SK-N-SH (cell line): ENCODE measurements around the gene AP2A1. TPM values are rescaled to one million over a fixed set of nuclear protein-coding genes. Genes with fewer than 3 reads are reported as not detected.

Source experiments
- CTCF ChIA-PET: fragments of 300-600, 350-600 bp; formaldehyde crosslinking; extraction: SDS; loops from one replicate; lab custom pipeline; 2021; lab: Yijun Ruan, JAX
- POLR2A ChIA-PET: fragments of 350-600 bp; sonication (Branson Sonifier 250); formaldehyde crosslinking; extraction: SDS; loops from one replicate; lab custom pipeline; 2020; ENCODE audit warnings: antibody characterized with exemption, inconsistent platforms; lab: Yijun Ruan, JAX
- DNase-seq: peaks from one replicate; pipeline ENCODE4 v3.0.0; 2012
- H2AFZ ChIP-seq: fragments of 200-600 bp; sonication (generic); 2 replicates; pipeline ENCODE4 v1.8.1; 2016; ENCODE audit warnings: antibody characterized with exemption, mild to moderate bottlenecking, low read depth
- H3F3A ChIP-seq: fragments of 200-600 bp; sonication (generic); replicated peaks from 2 replicates; pipeline ENCODE3; 2016; ENCODE audit warnings: antibody characterized with exemption, mild to moderate bottlenecking; ENCODE audit not compliant: insufficient read depth
- H3K27ac ChIP-seq, 2 experiments: fragments of 200-500 bp in 1 of 2; fragments of 200-600 bp in 1 of 2; sonication (Bioruptor generic) in 1 of 2; sonication (generic), shearing (Covaris generic) in 1 of 2; 2 replicates each; pipeline versions ENCODE4 v1.5.1 to v1.6.1; 2014 to 2016; ENCODE audit warnings: low read depth in 2 of 2, inconsistent platforms in 1 of 2, low read length in 1 of 2, mild to moderate bottlenecking in 1 of 2, mixed read lengths in 1 of 2
- H3K27me3 ChIP-seq: fragments of 200-600 bp; sonication (generic), shearing (Covaris generic); 2 replicates; pipeline ENCODE4 v1.6.1; 2016; ENCODE audit warnings: mixed run types; ENCODE audit not compliant: insufficient read depth
- H3K36me3 ChIP-seq, 2 experiments: fragments of 200-500 bp in 1 of 2; fragments of 200-600 bp in 1 of 2; sonication (Bioruptor generic) in 1 of 2; sonication (generic) in 1 of 2; replicated peaks in 1 of 2; 2 replicates each; pipeline versions ENCODE3 to v1.5.1; 2014 to 2016; ENCODE audit warnings: low read length in 1 of 2, mild to moderate bottlenecking in 1 of 2; ENCODE audit not compliant: insufficient read depth in 2 of 2, control insufficient read depth in 1 of 2
- H3K4me1 ChIP-seq, 2 experiments: fragments of 200-500 bp in 1 of 2; fragments of 200-600 bp in 1 of 2; sonication (Bioruptor generic) in 1 of 2; sonication (generic), shearing (Covaris generic) in 1 of 2; 2 replicates each; pipeline versions ENCODE4 v1.5.1 to v1.6.1; 2014 to 2016; ENCODE audit warnings: low read depth in 1 of 2, low read length in 1 of 2, mixed run types in 1 of 2; ENCODE audit not compliant: insufficient read depth in 2 of 2, control insufficient read depth in 1 of 2
- H3K4me2 ChIP-seq: fragments of 200-600 bp; sonication (generic), shearing (Covaris generic); 2 replicates; pipeline ENCODE4 v1.6.1; 2017; ENCODE audit warnings: mixed run types
- H3K4me3 ChIP-seq, 2 experiments: fragments of 200-500 bp in 1 of 2; fragments of 200-600 bp in 1 of 2; sonication (Bioruptor generic) in 1 of 2; sonication (generic), shearing (Covaris generic) in 1 of 2; 2 replicates each; pipeline versions ENCODE4 v1.5.1 to v1.8.1; 2014 to 2016; ENCODE audit warnings: low read depth in 2 of 2, inconsistent platforms in 1 of 2, low read length in 1 of 2, mild to moderate bottlenecking in 1 of 2, mixed read lengths in 1 of 2, moderate library complexity in 1 of 2
- H3K79me2 ChIP-seq: fragments of 200-600 bp; sonication (generic); 2 replicates; pipeline ENCODE4 v1.8.1; 2017; ENCODE audit warnings: mild to moderate bottlenecking; ENCODE audit not compliant: insufficient read depth
- H3K9ac ChIP-seq: fragments of 200-600 bp; sonication (generic); 2 replicates; pipeline ENCODE4 v1.6.1; 2017; ENCODE audit warnings: mixed run types
- H3K9me2 ChIP-seq: fragments of 200-600 bp; sonication (generic); 2 replicates; pipeline ENCODE4 v1.6.1; 2017; ENCODE audit warnings: mixed run types
- H3K9me3 ChIP-seq: fragments of 200-600 bp; sonication (generic); 2 replicates; pipeline ENCODE4 v1.6.1; 2017; ENCODE audit warnings: mixed run types, mild to moderate bottlenecking, moderate library complexity
- H4K20me1 ChIP-seq: fragments of 200-600 bp; sonication (generic); 2 replicates; pipeline ENCODE4 v1.6.1; 2017; ENCODE audit warnings: mild to moderate bottlenecking, mixed run types; ENCODE audit not compliant: insufficient read depth
- CHD2 ChIP-seq: fragments of 150-350 bp; IDR thresholded peaks from 2 replicates; pipeline ENCODE4 v1.6.1; 2018; ENCODE audit warnings: low read length; ENCODE audit not compliant: partially characterized antibody
- ELF1 ChIP-seq: IDR thresholded peaks from 2 replicates; pipeline ENCODE4 v1.4.0; 2012
- EP300 ChIP-seq, 2 experiments: IDR thresholded peaks; 2 replicates each; pipeline versions ENCODE4 v1.4.0 to v1.6.1; 2012; ENCODE audit warnings: borderline replicate concordance in 1 of 2, low read depth in 1 of 2, low read length in 1 of 2
- EZH2phosphoT487 ChIP-seq: fragments of 200-600 bp; sonication (generic); IDR thresholded peaks from 2 replicates; pipeline ENCODE4 v1.6.1; 2017; ENCODE audit warnings: low read depth, mixed run types, mild to moderate bottlenecking, antibody characterized with exemption, moderate library complexity, borderline replicate concordance
- FOSL2 ChIP-seq: IDR thresholded peaks from 2 replicates; pipeline ENCODE4 v1.4.0; 2012; ENCODE audit warnings: low read depth, mild to moderate bottlenecking, moderate library complexity, borderline replicate concordance
- GABPA ChIP-seq: IDR thresholded peaks from 2 replicates; pipeline ENCODE4 v1.4.0; 2012; ENCODE audit warnings: low read depth, mild to moderate bottlenecking
- IRF3 ChIP-seq: fragments of 150-350 bp; IDR thresholded peaks from 2 replicates; pipeline ENCODE4 v1.6.1; 2016; ENCODE audit warnings: mild to moderate bottlenecking, low read depth, low read length
- MEF2A ChIP-seq: IDR thresholded peaks from 2 replicates; pipeline ENCODE4 v1.4.0; 2012; ENCODE audit warnings: low read depth, borderline replicate concordance
- MXI1 ChIP-seq: IDR thresholded peaks from 2 replicates; pipeline ENCODE4 v1.6.1; 2012; ENCODE audit warnings: mild to moderate bottlenecking, low read depth, low read length, improper control_type of control experiment
- NRF1 ChIP-seq: IDR thresholded peaks from 2 replicates; pipeline ENCODE4 v1.6.1; 2012; ENCODE audit warnings: low read depth, mild to moderate bottlenecking, low read length
- PBX3 ChIP-seq: IDR thresholded peaks from 2 replicates; pipeline ENCODE4; 2012
- POLR2AphosphoS5 ChIP-seq: IDR thresholded peaks from 2 replicates; pipeline ENCODE4 v1.6.1; 2012; ENCODE audit warnings: low read depth, low read length
- REST ChIP-seq: IDR thresholded peaks from 2 replicates; pipeline ENCODE4 v1.6.1; 2012; ENCODE audit warnings: mild to moderate bottlenecking, low read depth, low read length, moderate library complexity
- RXRA ChIP-seq: IDR thresholded peaks from 2 replicates; pipeline ENCODE4 v1.4.0; 2012; ENCODE audit warnings: low read depth, mild to moderate bottlenecking, borderline replicate concordance
- SMC3 ChIP-seq: IDR thresholded peaks from 2 replicates; pipeline ENCODE4 v1.6.1; 2012; ENCODE audit warnings: low read depth, low read length, improper control_type of control experiment
- TAF1 ChIP-seq: IDR thresholded peaks from 2 replicates; pipeline ENCODE4 v1.6.1; 2012; ENCODE audit warnings: low read depth, mild to moderate bottlenecking, low read length, moderate library complexity, borderline replicate concordance
- USF1 ChIP-seq: IDR thresholded peaks from 2 replicates; pipeline ENCODE4 v1.4.0; 2012; ENCODE audit warnings: low read depth, borderline replicate concordance
- USF2 ChIP-seq: fragments of 150-350 bp; IDR thresholded peaks from 2 replicates; pipeline ENCODE4 v1.6.1; 2017; ENCODE audit warnings: antibody characterized with exemption, low read length, low read depth, borderline replicate concordance
- WGBS: methylation state at CpG from one replicate; pipeline ENCODE4 v1.1.6; 2017; ENCODE audit warnings: low lambda C conversion rate; 5-methylcytosine and 5-hydroxymethylcytosine counted together
- polyA plus RNA-seq, 3 experiments: library from polyadenylated mRNA; depleted of rRNA; stranded (reverse); fragments of >200 nt; gene quantifications; 2 replicates each; pipeline ENCODE4 v1.2.3, GENCODE V29; 2012

Gene AP2A1
- polyA plus RNA-seq, 1 of the 3 experiments (the other 2 are of a cell fraction) = 74.8 TPM

- H3K9me3 ChIP-seq = no peaks in the 10 kb centered on the region
- H3K27ac ChIP-seq = no peak overlapping the region
- H3K4me3 ChIP-seq = no peak overlapping the region
- H3F3A ChIP-seq = no peaks in the 10 kb centered on the region
- POLR2A ChIA-PET = no interaction called here
- H3K36me3 ChIP-seq = peaks cover 4 to 60% of the 10 kb centered on the region in 2 experiments
- H4K20me1 ChIP-seq = 0 out of 2 replicates have a peak, but pooled peaks cover 5% of the 10 kb centered on the region
- H3K4me2 ChIP-seq = no peak overlapping the region
- H2AFZ ChIP-seq = no peak overlapping the region
- DNase-seq = no peak
- CTCF ChIA-PET = interaction anchor here (1.2 kb wide), 1 partner anchor 28 kb away, joined by 3 read pairs; no protein-coding TSS in a partner anchor
- H3K9me2 ChIP-seq = no peaks in the 10 kb centered on the region
- TF ChIP-seq NRF1 = no peak
- TF ChIP-seq ELF1 = no peak
- no peak for TF ChIP-seq GABPA
- TF ChIP-seq USF1 = no peak
- no peak for TF ChIP-seq POLR2AphosphoS5
- TF ChIP-seq SMC3 = no peak
- TF ChIP-seq RXRA = no peak
- no peak for TF ChIP-seq CHD2
- TF ChIP-seq TAF1 = no peak
- TF ChIP-seq IRF3 = no peak
- no peak for TF ChIP-seq PBX3
- TF ChIP-seq EZH2phosphoT487 = no peak
- no peak for TF ChIP-seq MEF2A
- TF ChIP-seq FOSL2 = no peak
- no peak for TF ChIP-seq USF2
- TF ChIP-seq EP300 (IDR thresholded peaks at IDR 0.05; ENCODE audit: borderline replicate concordance in 1 of 2, low read depth in 1 of 2, low read length in 1 of 2) = no peak
- no peak for TF ChIP-seq REST
- TF ChIP-seq MXI1 = no peak
- TF ChIP-seq, all 33 proteins: peak for 0
- Histone ChIP-seq H3K4me1 (no peaks in the 10 kb centered on the region), H3K9ac (no peak overlapping the region), H3K27me3 (no peaks in the 10 kb centered on the region), H3K79me2 (no peaks in the 10 kb centered on the region)
- WGBS = 87% methylated on average over 9 of the region's 9 CpGs
These were observed 65.8 kb downstream of the AP2A1 start for GRCh38 chr19:49832556-49832955.
